Measurements from ENCODE around the gene TIGIT.

- TF ChIP-seq YY1 (IDR thresholded peaks at IDR 0.05; ENCODE audit: insufficient read depth, insufficient read length) (no peak), ZNF274 (IDR thresholded peaks at IDR 0.05; ENCODE audit: low read depth, low read length) (no peak), SUZ12 (IDR thresholded peaks at IDR 0.05; ENCODE audit: extremely low read depth, insufficient read depth, insufficient read length) (no peak)
Observed at GRCh38 chr3:114338651-114339357, 45.0 kb downstream of the TIGIT start.
